CD4-positive, alpha-beta T cell (primary cell): ENCODE measurements around the gene ZNF48. TPM values are rescaled to one million over a fixed set of nuclear protein-coding genes. Genes with fewer than 3 reads are reported as not detected.

ENCODE experiments used
- ATAC-seq: fragments of 200-7000 bp; cut with Tn5 transposase; one replicate; pipeline ENCODE4 v1.10.0; 2022; ENCODE audit warnings: mild to moderate bottlenecking; ENCODE audit not compliant: poor library complexity
- CTCF ChIA-PET: fragments of 350-600 bp; sonication (Branson Sonifier 250); formaldehyde crosslinking; loops from one replicate; lab custom pipeline; 2021; ENCODE audit warnings: antibody characterized with exemption, inconsistent platforms; lab: Charles Lee
- POLR2A ChIA-PET: fragments of 350-600 bp; sonication (Branson Sonifier 250); formaldehyde crosslinking; loops from one replicate; lab custom pipeline; 2021; ENCODE audit warnings: antibody characterized with exemption, inconsistent platforms; lab: Charles Lee
- DNase-seq, 14 experiments: peaks; one replicate each; pipeline ENCODE4 v3.0.0-alpha.2; 2013 to 2020; ENCODE audit warnings: mixed read lengths in 2 of 14
- H3K27ac ChIP-seq, 2 donors: one replicate each; pipeline versions ENCODE4 v1.5.1 to v1.7.0; 2013; ENCODE audit warnings: low read length in 2 of 2, low read depth in 1 of 2, mild to moderate bottlenecking in 1 of 2
- H3K27me3 ChIP-seq, 2 experiments: 1 replicate in 1 of 2; 2 replicates in 1 of 2; pipeline versions ENCODE4 v1.6.1 to v1.7.0; 2013; ENCODE audit warnings: low read length in 2 of 2, control low read depth in 1 of 2, mild to moderate bottlenecking in 1 of 2, moderate library complexity in 1 of 2; ENCODE audit not compliant: insufficient read depth in 2 of 2, control insufficient read depth in 1 of 2
- H3K36me3 ChIP-seq: one replicate; pipeline ENCODE4 v1.6.1; 2013; ENCODE audit warnings: low read length, control low read depth; ENCODE audit not compliant: insufficient read depth
- H3K4me1 ChIP-seq: one replicate; pipeline ENCODE4 v1.6.1; 2013; ENCODE audit warnings: low read length, control low read depth; ENCODE audit not compliant: insufficient read depth
- H3K4me3 ChIP-seq: one replicate; pipeline ENCODE4 v1.5.1; 2013; ENCODE audit warnings: mild to moderate bottlenecking, low read length, moderate library complexity
- H3K9me3 ChIP-seq, 2 experiments: 1 replicate in 1 of 2; 2 replicates in 1 of 2; pipeline versions ENCODE4 v1.6.1 to v1.7.0; 2013; ENCODE audit warnings: low read length in 2 of 2, mild to moderate bottlenecking in 2 of 2, control low read depth in 1 of 2, moderate library complexity in 1 of 2; ENCODE audit not compliant: control insufficient read depth in 1 of 2, insufficient read depth in 1 of 2
- H3K27ac Mint-ChIP-seq: one replicate; pipeline ENCODE4 v1.8.0; 2020; ENCODE audit warnings: mixed read lengths
- H3K27me3 Mint-ChIP-seq: one replicate; pipeline ENCODE4 v1.8.0; 2021; ENCODE audit warnings: mixed read lengths
- H3K36me3 Mint-ChIP-seq: one replicate; pipeline ENCODE4 v1.8.0; 2021; ENCODE audit warnings: low read depth, mixed read lengths
- H3K4me1 Mint-ChIP-seq: one replicate; pipeline ENCODE4 v1.8.0; 2021; ENCODE audit warnings: low read depth, mixed read lengths
- H3K4me3 Mint-ChIP-seq: one replicate; pipeline ENCODE4 v1.8.0; 2020; ENCODE audit warnings: mild to moderate bottlenecking, mixed read lengths
- H3K9me3 Mint-ChIP-seq: one replicate; pipeline ENCODE4 v1.8.0; 2020; ENCODE audit warnings: mixed read lengths
- CTCF ChIP-seq: fragments of 200-600 bp; IDR thresholded peaks from one replicate; pipeline ENCODE4 v1.8.0; 2022; ENCODE audit warnings: antibody characterized with exemption, mild to moderate bottlenecking
- intact Hi-C, 2 experiments: fragments of 100-400 bp; cut with DNase I in 1 of 2; cut with micrococcal nuclease in 1 of 2; formaldehyde crosslinking; loops; one replicate each; pipeline versions ENCODE4 v1.15.1 to v1.9.0; 2023 to 2025; cut with DNase I, micrococcal nuclease
- polyA plus RNA-seq, 2 donors: library from polyadenylated mRNA; unstranded; fragments of 120-200 nt; gene quantifications; one replicate each; pipeline ENCODE4 v1.2.1, GENCODE V29; 2013
- total RNA-seq, 174 experiments: library from RNA in 2 of 174; stranded (reverse) in 2 of 174; gene quantifications; one replicate each; pipeline ENCODE4 v1.2.3 and lab custom pipeline; 2021 to 2026

ZNF48 gene
- 1 to 10 TPM; 3.4 to 3.5 TPM for total RNA-seq
- 8.3 TPM for polyA plus RNA-seq (2013, experiment 1 of 2)
- polyA plus RNA-seq (2013, experiment 2 of 2), result 8.8 TPM
- 5.3 to 44.7 (median 27.0) reads per million in 172 experiments for total RNA-seq (lab: John Stamatoyannopoulos, UW)

GRCh38 chr16:30395155-30395991, at the start of gene ZNF48:
TSS of gene ZNF48 (plus strand) at chr16:30395420. CDS start at chr16:30395795, 375 bp downstream.
- no peaks in the 10 kb centered on the region for H3K9me3 ChIP-seq

GRCh38 chr16:30346286-30346685, 48.9 kb upstream of the ZNF48 start:
- H3K9me3 ChIP-seq, result no peaks in the 10 kb centered on the region
- no peak for TF ChIP-seq CTCF
- DNase-seq (no peak), ATAC-seq (no peak)
- Mint-ChIP-seq H3K4me1 (peaks cover 7% of the 10 kb centered on the region), H3K4me3 (no peak overlapping the region), H3K9me3 (no peaks in the 10 kb centered on the region), H3K27ac (no peak overlapping the region), H3K27me3 (no peaks in the 10 kb centered on the region), H3K36me3 (peaks cover 21% of the 10 kb centered on the region)
- H3K4me3 ChIP-seq, result no peak overlapping the region
- no peaks in the 10 kb centered on the region for H3K4me1 ChIP-seq
- peaks cover 11% of the 10 kb centered on the region for H3K36me3 ChIP-seq
- intact Hi-C loops, result no loop called here
- no peaks in the 10 kb centered on the region for H3K27me3 ChIP-seq
- H3K27ac ChIP-seq, result no peak overlapping the region
- ChIA-PET POLR2A (no interaction called here), CTCF (interaction anchor here (0.8 kb wide), 1 partner anchor 63 kb away, joined by 3 read pairs; no protein-coding TSS in a partner anchor)

More at GRCh38 chr16:30395155-30395991, at the start of gene ZNF48:
- CTCF ChIA-PET, result interaction anchor here (0.7 to 2.6 kb wide), 7 partner anchors 9 to 25 kb away, joined by 3 to 18 read pairs (median 5); partner anchors contain the start of genes SEPTIN1, TBC1D10B and ZNF771
- peak within 1 kb of the TSS; percentile 57 for H3K27ac Mint-ChIP-seq
- DNase-seq (peak in 11 of 14 experiments; percentile 45 to 80 (median 56)), ATAC-seq (peak; percentile 64)
- intact Hi-C loops, result loop anchor here in 1 of 2 experiments (1.0 kb wide), 1 partner anchor 12 kb away; no protein-coding TSS in a partner anchor
- H3K36me3 Mint-ChIP-seq, result peaks cover 13% of the 10 kb centered on the region
- H3K4me1 Mint-ChIP-seq, result peaks cover 42% of the 10 kb centered on the region
- no peaks in the 10 kb centered on the region for H3K9me3 Mint-ChIP-seq
- TF ChIP-seq CTCF, result no peak
- Histone ChIP-seq H3K27ac (peak within 1 kb of the TSS; percentile 34 to 56), H3K4me1 (peaks cover 46% of the 10 kb centered on the region), H3K36me3 (peaks cover 19% of the 10 kb centered on the region), H3K4me3 (peak within 1 kb of the TSS; percentile 86), H3K27me3 (no peaks in the 10 kb centered on the region)
- H3K27me3 Mint-ChIP-seq, result no peaks in the 10 kb centered on the region
- POLR2A ChIA-PET, result interaction anchor here (0.6 to 9.0 kb wide), 11 partner anchors 9 to 342 kb away, joined by 3 to 147 read pairs (median 5); partner anchors contain the start of genes SEPTIN1, TBC1D10B and ZNF771
- H3K4me3 Mint-ChIP-seq, result peak within 1 kb of the TSS; percentile 90

- ChIA-PET POLR2A (interaction anchor here (0.7 kb wide), 1 partner anchor 16 kb away, joined by 3 read pairs; no protein-coding TSS in a partner anchor), CTCF (no interaction called here)
- peaks cover 39% of the 10 kb centered on the region for H3K36me3 Mint-ChIP-seq
- no peak for ATAC-seq
- no peak for DNase-seq
- H3K4me1 Mint-ChIP-seq, result peaks cover 11% of the 10 kb centered on the region
- peaks cover 30% of the 10 kb centered on the region for H3K36me3 ChIP-seq
- H3K27ac Mint-ChIP-seq, result no peak overlapping the region
- no peaks in the 10 kb centered on the region for H3K9me3 ChIP-seq
- H3K27ac ChIP-seq, result no peak overlapping the region
- H3K4me3 Mint-ChIP-seq, result no peak overlapping the region
- no peaks in the 10 kb centered on the region for H3K27me3 Mint-ChIP-seq
- peaks cover 3% of the 10 kb centered on the region for H3K4me1 ChIP-seq
- no peak for TF ChIP-seq CTCF
- intact Hi-C loops, result no loop called here
- no peak overlapping the region for H3K4me3 ChIP-seq
- H3K27me3 ChIP-seq, result no peaks in the 10 kb centered on the region
- no peaks in the 10 kb centered on the region for H3K9me3 Mint-ChIP-seq
Observed at GRCh38 chr16:30348113-30348512, 47.1 kb upstream of the ZNF48 start.
